IMR-90 (cell line): ENCODE measurements around the gene ERICH2. TPM values are rescaled to one million over a fixed set of nuclear protein-coding genes. Genes with fewer than 3 reads are reported as not detected.

ENCODE experiments used
- ATAC-seq: fragments of 200-7000 bp; cut with Tn5 transposase; 2 replicates; pipeline ENCODE4 v1.9.1; 2020; ENCODE audit warnings: low read depth, mild to moderate bottlenecking, moderate library complexity
- BruUV-seq: library from RNA; stranded (reverse); fragments of 400-500 nt; replicated peaks from 2 replicates; lab custom pipeline; 2021; lab: Mats Ljungman, UMichigan
- CTCF ChIA-PET: fragments of 300-600 bp; formaldehyde crosslinking; extraction: SDS; loops from one replicate; lab custom pipeline; 2021; ENCODE audit warnings: antibody characterized with exemption; lab: Yijun Ruan, JAX
- POLR2A ChIA-PET: fragments of 300-600 bp; sonication (Branson Sonifier 250); formaldehyde crosslinking; loops from one replicate; lab custom pipeline; 2022; ENCODE audit warnings: antibody characterized with exemption; ENCODE audit not compliant: unreplicated experiment; lab: Charles Lee
- DNase-seq: peaks from one replicate; pipeline ENCODE4 v3.0.0; 2013
- H2AFZ ChIP-seq: replicated peaks from 2 replicates; pipeline ENCODE3; 2013; ENCODE audit warnings: low read length, mild to moderate bottlenecking; ENCODE audit not compliant: poor library complexity
- H2AK5ac ChIP-seq: 2 replicates; pipeline ENCODE4 v1.6.1; 2013; ENCODE audit warnings: low read depth, low read length, inconsistent platforms
- H2AK9ac ChIP-seq: replicated peaks from 2 replicates; pipeline ENCODE3; 2013; ENCODE audit warnings: mild to moderate bottlenecking, low read depth, low read length, moderate library complexity; ENCODE audit not compliant: poor library complexity
- H2BK120ac ChIP-seq: 2 replicates; pipeline ENCODE4 v1.6.1; 2013; ENCODE audit warnings: low read depth, low read length, inconsistent platforms
- H2BK15ac ChIP-seq: 3 replicates; pipeline ENCODE4 v1.6.1; 2013; ENCODE audit warnings: low read depth, low read length, inconsistent platforms
- H2BK20ac ChIP-seq: 2 replicates; pipeline ENCODE4 v1.6.1; 2013; ENCODE audit warnings: low read depth, mild to moderate bottlenecking, inconsistent platforms, low read length, moderate library complexity
- H2BK5ac ChIP-seq: 2 replicates; pipeline ENCODE4 v1.6.1; 2013; ENCODE audit warnings: mild to moderate bottlenecking, low read depth, low read length, inconsistent platforms; ENCODE audit not compliant: poor library complexity, severe bottlenecking
- H3K14ac ChIP-seq: replicated peaks from 2 replicates; pipeline ENCODE4 v1.6.1; 2013; ENCODE audit warnings: low read depth, low read length, inconsistent platforms
- H3K18ac ChIP-seq: 2 replicates; pipeline ENCODE4 v1.6.1; 2013; ENCODE audit warnings: low read depth, low read length, control low read depth
- H3K23ac ChIP-seq: 2 replicates; pipeline ENCODE4 v1.6.1; 2013; ENCODE audit warnings: low read depth, low read length, inconsistent platforms
- H3K27ac ChIP-seq: 2 replicates; pipeline ENCODE4 v1.5.1; 2013; ENCODE audit warnings: mild to moderate bottlenecking, control low read depth, low read length; ENCODE audit not compliant: insufficient read depth
- H3K27me3 ChIP-seq: 2 replicates; pipeline ENCODE4 v1.6.1; 2013; ENCODE audit warnings: low read length; ENCODE audit not compliant: control insufficient read depth, insufficient read depth
- H3K36me3 ChIP-seq: 2 replicates; pipeline ENCODE4 v1.6.1; 2013; ENCODE audit warnings: low read length, mixed read lengths; ENCODE audit not compliant: control insufficient read depth, insufficient read depth
- H3K4ac ChIP-seq: 2 replicates; pipeline ENCODE4 v1.6.1; 2013; ENCODE audit warnings: low read depth, low read length, inconsistent platforms
- H3K4me1 ChIP-seq: 2 replicates; pipeline ENCODE4 v1.6.1; 2013; ENCODE audit warnings: low read length, mixed read lengths; ENCODE audit not compliant: control insufficient read depth, insufficient read depth
- H3K4me2 ChIP-seq: 2 replicates; pipeline ENCODE4 v1.6.1; 2013; ENCODE audit warnings: low read depth, mild to moderate bottlenecking, control low read depth, low read length, moderate library complexity
- H3K4me3 ChIP-seq: 2 replicates; pipeline ENCODE4 v1.5.1; 2013; ENCODE audit warnings: low read depth, mild to moderate bottlenecking, control low read depth, low read length, moderate library complexity; ENCODE audit not compliant: insufficient read depth
- H3K56ac ChIP-seq: 2 replicates; pipeline ENCODE4 v1.6.1; 2013; ENCODE audit warnings: low read length, inconsistent platforms; ENCODE audit not compliant: insufficient read depth; ENCODE audit errors: extremely low read depth
- H3K79me1 ChIP-seq, 2 experiments: 2 replicates each; pipeline ENCODE4 v1.6.1; 2013; ENCODE audit warnings: low read length in 2 of 2, inconsistent platforms in 1 of 2, low read depth in 1 of 2
- H3K9ac ChIP-seq: 2 replicates; pipeline ENCODE4 v1.6.1; 2013; ENCODE audit warnings: low read depth, low read length, control low read depth
- H3K9me1 ChIP-seq: 2 replicates; pipeline ENCODE4 v1.6.1; 2013; ENCODE audit warnings: low read length, inconsistent platforms; ENCODE audit not compliant: insufficient read depth
- H3K9me3 ChIP-seq: 2 replicates; pipeline ENCODE4 v1.6.1; 2013; ENCODE audit warnings: low read length; ENCODE audit not compliant: control insufficient read depth, insufficient read depth
- H4K20me1 ChIP-seq: 2 replicates; pipeline ENCODE4 v1.6.1; 2013; ENCODE audit warnings: low read length, inconsistent platforms; ENCODE audit not compliant: insufficient read depth
- H4K5ac ChIP-seq: 2 replicates; pipeline ENCODE4 v1.6.1; 2013; ENCODE audit warnings: mild to moderate bottlenecking, low read depth, low read length, control low read depth
- H4K8ac ChIP-seq, 2 experiments: 2 replicates each; pipeline ENCODE4 v1.6.1; 2013; ENCODE audit warnings: low read depth in 2 of 2, low read length in 2 of 2, control low read depth in 1 of 2, inconsistent platforms in 1 of 2
- H4K91ac ChIP-seq: 2 replicates; pipeline ENCODE4 v1.6.1; 2013; ENCODE audit warnings: low read depth, low read length, inconsistent platforms; ENCODE audit not compliant: insufficient read depth
- MAFK ChIP-seq: IDR thresholded peaks from 2 replicates; pipeline ENCODE4 v1.6.1; 2012; ENCODE audit warnings: low read depth, low read length, improper control_type of control experiment
- POLR2A ChIP-seq: IDR thresholded peaks from 2 replicates; pipeline ENCODE4 v1.6.1; 2012; ENCODE audit warnings: mild to moderate bottlenecking, low read depth, low read length
- WGBS, 2 experiments: methylation state at CpG; one replicate each; pipeline versions ENCODE4 v1.1.5 to v1.1.7; 2013; ENCODE audit warnings: missing lambda C conversion rate in 2 of 2; ENCODE audit not compliant: insufficient read length in 1 of 2; ENCODE audit errors: extremely low coverage in 2 of 2; 5-methylcytosine and 5-hydroxymethylcytosine counted together
- dilution Hi-C: fragments of 300-500 bp; cut with HindIII; formaldehyde crosslinking; loops from one replicate; pipeline ENCODE4 v1.14.3; 2018; ENCODE audit warnings: low sequenced_read_pairs; ENCODE audit not compliant: unreplicated experiment
- in situ Hi-C: fragments of 300-500 bp; cut with MboI; formaldehyde crosslinking; loops from 3 replicates; pipeline ENCODE4 v1.14.3; 2019; ENCODE audit warnings: low sequenced_read_pairs, inconsistent platforms, mixed read lengths
- intact Hi-C: fragments of 100-400 bp; cut with micrococcal nuclease; formaldehyde crosslinking; loops from 2 replicates; pipeline ENCODE4 v1.10.0; 2022
- polyA plus RNA-seq, 3 experiments: library from polyadenylated mRNA; depleted of rRNA; stranded (reverse); fragments of >200 nt; gene quantifications; 2 replicates each; pipeline ENCODE4 v1.2.3, GENCODE V29; 2012; ENCODE audit warnings: low replicate concordance in 1 of 3
- total RNA-seq: library from RNA; depleted of rRNA; stranded (reverse); fragments of >200 nt; gene quantifications from 2 replicates; pipeline ENCODE4 v1.2.3, GENCODE V29; 2012

ERICH2 gene
- total and polyA plus RNA-seq, 2 of the 4 experiments (the other 2 are of a cell fraction), result not detected

DNA sequence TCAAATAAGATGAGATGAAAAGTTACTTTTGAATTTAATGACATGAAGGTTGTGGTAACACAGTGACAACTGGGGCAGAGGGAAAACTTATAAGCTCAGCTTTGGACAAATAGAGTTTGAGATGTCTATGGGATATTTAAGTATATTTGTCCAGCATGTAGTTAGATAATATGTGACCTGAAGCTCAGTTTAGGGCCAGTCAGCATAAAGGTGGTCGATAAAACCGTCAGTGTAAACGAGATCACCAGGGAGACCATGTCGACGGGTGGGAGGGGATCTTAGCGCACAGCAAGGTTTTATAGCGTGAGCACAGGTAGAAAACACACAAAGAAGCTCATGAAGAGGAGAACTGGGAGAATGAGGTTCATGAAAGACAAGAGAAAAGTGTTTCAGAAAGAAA lies 7.4 kb upstream of the ERICH2 start:
- Histone ChIP-seq H3K56ac (no peak overlapping the region), H4K5ac (no peak overlapping the region), H4K20me1 (no peaks in the 10 kb centered on the region), H4K91ac (no peak overlapping the region), H2AFZ (no peak overlapping the region), H3K79me1 (no peaks in the 10 kb centered on the region), H2AK5ac (no peak overlapping the region), H2BK15ac (no peak overlapping the region), H2BK120ac (no peak overlapping the region), H3K4me1 (no peaks in the 10 kb centered on the region), H3K9ac (no peak overlapping the region), H3K4ac (no peak overlapping the region), H3K36me3 (no peaks in the 10 kb centered on the region), H3K27ac (no peak overlapping the region), H4K8ac (no peak overlapping the region), H3K27me3 (no peaks in the 10 kb centered on the region), H2BK20ac (no peak overlapping the region), H3K4me2 (no peak overlapping the region), H2BK5ac (no peak overlapping the region), H3K14ac (no peak overlapping the region), H3K9me1 (no peaks in the 10 kb centered on the region), H3K9me3 (no peaks in the 10 kb centered on the region), H3K4me3 (no peak overlapping the region), H2AK9ac (no peak overlapping the region), H3K18ac (no peak overlapping the region), H3K23ac (no peak overlapping the region)
- no TSS peak for BruUV-seq
- ATAC-seq (no peak), DNase-seq (no peak)
- intact Hi-C loops (no loop called here), dilution Hi-C loops (no loop called here), in situ Hi-C loops (no loop called here)
- CTCF ChIA-PET, result no interaction called here
- 83% methylated on average over 3 of the region's 7 CpGs; no CpG with 5 or more reads in 1 of the 2 experiments for WGBS, 2 experiments
- POLR2A ChIA-PET, result no interaction called here
- TF ChIP-seq MAFK (0 out of 2 replicates have a peak, but pooled peaks have one; percentile 6), POLR2A (no peak)
